ENCODE results near the gene ULBP2.
"Not testable (repeated sequence)": the region's sequence is repeated elsewhere in the genome, so short reads cannot be mapped to it uniquely, and the experiment has no call there.

The ULBP2 gene

DNA sequence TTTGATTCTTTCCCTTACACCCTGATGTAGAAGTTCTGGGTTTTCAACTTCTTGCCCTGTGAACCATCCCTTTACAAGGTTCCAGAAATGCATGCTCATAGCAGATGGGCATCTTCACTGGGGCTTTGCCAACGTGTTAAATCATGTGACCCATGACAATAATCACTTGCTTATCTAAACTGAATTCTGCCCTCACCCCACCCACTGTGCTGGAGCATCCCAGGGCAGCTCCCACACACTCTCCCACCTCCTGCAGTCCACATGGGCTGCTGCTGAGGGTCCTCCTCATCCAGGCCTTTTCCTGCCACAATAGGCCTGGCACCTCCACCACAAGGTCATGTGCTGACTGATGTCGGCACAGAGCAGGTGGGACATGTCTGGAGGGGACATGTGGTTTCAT is 26.2 kb downstream of the ULBP2 start:
- H3K36me3 ChIP-seq (ENCODE audit: control insufficient read depth, insufficient read depth, low read length); H3K9me3 ChIP-seq (ENCODE audit: control insufficient read depth, insufficient read depth, low read length); H3K4me1 ChIP-seq (ENCODE audit: control insufficient read depth, insufficient read depth, low read length); H3K9ac ChIP-seq (ENCODE audit: low read depth, low read length); H3K4me3 ChIP-seq (ENCODE audit: low read depth, low read length): not testable (repeated sequence)
- peaks cover 97% of the 10 kb centered on the region for H3K27me3 ChIP-seq (ENCODE audit: control insufficient read depth, insufficient read depth, low read length)

DNA sequence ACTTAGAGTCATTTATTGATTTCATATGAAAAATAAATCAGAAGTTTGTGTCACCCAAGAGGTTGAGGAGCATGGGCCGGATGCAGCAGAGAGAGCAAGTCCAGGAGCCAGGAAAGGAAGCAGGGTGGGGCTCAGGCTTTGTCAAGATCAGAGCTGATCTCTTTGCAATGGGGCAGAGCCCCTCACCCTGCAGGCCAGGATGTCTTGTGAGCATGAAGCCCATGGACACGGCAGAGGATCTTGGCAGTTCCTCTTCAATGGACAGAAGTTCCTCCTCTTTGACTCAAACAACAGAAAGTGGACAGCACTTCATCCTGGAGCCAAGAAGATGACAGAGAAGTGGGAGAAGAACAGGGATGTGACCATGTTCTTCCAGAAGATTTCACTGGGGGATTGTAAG is 27.1 kb downstream of the ULBP2 start:
- H3K36me3 ChIP-seq (ENCODE audit: control insufficient read depth, insufficient read depth, low read length); H3K4me1 ChIP-seq (ENCODE audit: control insufficient read depth, insufficient read depth, low read length); H3K4me3 ChIP-seq (ENCODE audit: low read depth, low read length); H3K9ac ChIP-seq (ENCODE audit: low read depth, low read length); H3K9me3 ChIP-seq (ENCODE audit: control insufficient read depth, insufficient read depth, low read length): not testable (repeated sequence)
- peaks cover 96% of the 10 kb centered on the region for H3K27me3 ChIP-seq (ENCODE audit: control insufficient read depth, insufficient read depth, low read length)

- Histone ChIP-seq H3K4me1 (ENCODE audit: control insufficient read depth, insufficient read depth, low read length) (no peaks in the 10 kb centered on the region), H3K9ac (ENCODE audit: low read depth, low read length) (no peak overlapping the region), H3K4me3 (ENCODE audit: low read depth, low read length) (no peak overlapping the region), H3K27me3 (ENCODE audit: control insufficient read depth, insufficient read depth, low read length) (peaks cover 96% of the 10 kb centered on the region), H3K36me3 (ENCODE audit: control insufficient read depth, insufficient read depth, low read length) (no peaks in the 10 kb centered on the region), H3K9me3 (ENCODE audit: control insufficient read depth, insufficient read depth, low read length) (no peaks in the 10 kb centered on the region)
These were observed 27.8 kb downstream of the ULBP2 start for GRCh38 chr6:149969635-149970034.

DNA sequence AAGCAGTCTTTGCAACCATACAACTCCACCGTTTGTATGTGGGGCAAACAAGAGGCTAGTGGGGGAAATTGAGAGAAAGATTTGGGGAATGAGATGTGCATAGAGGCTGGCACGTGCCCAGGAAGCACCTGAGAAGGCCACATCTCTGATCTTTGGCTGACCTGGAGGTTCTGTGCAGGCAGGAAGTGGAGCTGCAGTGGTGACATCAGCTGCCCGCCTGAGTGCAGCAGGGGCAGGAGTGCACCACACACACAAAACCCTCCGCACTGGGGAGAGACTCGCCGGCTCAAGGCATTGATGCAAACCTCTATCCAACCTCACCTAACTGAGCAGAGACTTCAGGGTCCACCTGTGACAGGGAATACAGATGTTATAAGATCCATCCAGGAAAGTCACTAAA is 32.6 kb downstream of the ULBP2 start:
- peaks cover 96% of the 10 kb centered on the region for H3K27me3 ChIP-seq (ENCODE audit: control insufficient read depth, insufficient read depth, low read length)
- not testable (repeated sequence) for H3K36me3 ChIP-seq (ENCODE audit: control insufficient read depth, insufficient read depth, low read length); H3K9ac ChIP-seq (ENCODE audit: low read depth, low read length); H3K4me1 ChIP-seq (ENCODE audit: control insufficient read depth, insufficient read depth, low read length); H3K4me3 ChIP-seq (ENCODE audit: low read depth, low read length); H3K9me3 ChIP-seq (ENCODE audit: control insufficient read depth, insufficient read depth, low read length)

- Histone ChIP-seq H3K4me1 (ENCODE audit: control insufficient read depth, insufficient read depth, low read length) (no peaks in the 10 kb centered on the region), H3K9ac (ENCODE audit: low read depth, low read length) (no peak overlapping the region), H3K27me3 (ENCODE audit: control insufficient read depth, insufficient read depth, low read length) (peaks cover 96% of the 10 kb centered on the region), H3K4me3 (ENCODE audit: low read depth, low read length) (no peak overlapping the region), H3K9me3 (ENCODE audit: control insufficient read depth, insufficient read depth, low read length) (no peaks in the 10 kb centered on the region), H3K36me3 (ENCODE audit: control insufficient read depth, insufficient read depth, low read length) (no peaks in the 10 kb centered on the region)
These were observed 33.0 kb downstream of the ULBP2 start for GRCh38 chr6:149974825-149975224.

DNA sequence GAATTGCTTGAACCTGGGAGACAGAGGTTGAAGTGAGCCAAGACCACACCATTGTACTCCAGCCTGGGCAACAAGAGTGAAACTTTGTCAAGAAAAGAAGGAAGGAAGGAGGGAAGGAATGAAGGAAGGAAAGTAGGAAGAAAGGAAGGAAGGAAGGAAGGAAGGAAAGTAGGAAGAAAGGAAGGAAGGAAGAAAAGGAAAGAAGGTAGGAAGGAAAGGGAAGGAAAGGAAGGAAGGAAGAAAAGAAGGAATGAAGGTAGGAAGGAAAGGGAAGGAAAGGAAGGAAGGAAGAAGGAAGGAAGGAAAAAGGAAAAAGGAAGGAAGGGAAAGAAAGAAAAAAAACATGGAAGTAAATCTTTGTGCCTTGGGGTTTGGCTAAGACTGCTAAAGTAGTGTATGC is 33.6 kb downstream of the ULBP2 start:
- no peak overlapping the region for H3K4me3 ChIP-seq (ENCODE audit: low read depth, low read length)
- H3K36me3 ChIP-seq (ENCODE audit: control insufficient read depth, insufficient read depth, low read length), result no peaks in the 10 kb centered on the region
- no peaks in the 10 kb centered on the region for H3K9me3 ChIP-seq (ENCODE audit: control insufficient read depth, insufficient read depth, low read length)
- no peaks in the 10 kb centered on the region for H3K4me1 ChIP-seq (ENCODE audit: control insufficient read depth, insufficient read depth, low read length)
- H3K9ac ChIP-seq (ENCODE audit: low read depth, low read length), result no peak overlapping the region
- H3K27me3 ChIP-seq (ENCODE audit: control insufficient read depth, insufficient read depth, low read length), result peaks cover 91% of the 10 kb centered on the region

DNA sequence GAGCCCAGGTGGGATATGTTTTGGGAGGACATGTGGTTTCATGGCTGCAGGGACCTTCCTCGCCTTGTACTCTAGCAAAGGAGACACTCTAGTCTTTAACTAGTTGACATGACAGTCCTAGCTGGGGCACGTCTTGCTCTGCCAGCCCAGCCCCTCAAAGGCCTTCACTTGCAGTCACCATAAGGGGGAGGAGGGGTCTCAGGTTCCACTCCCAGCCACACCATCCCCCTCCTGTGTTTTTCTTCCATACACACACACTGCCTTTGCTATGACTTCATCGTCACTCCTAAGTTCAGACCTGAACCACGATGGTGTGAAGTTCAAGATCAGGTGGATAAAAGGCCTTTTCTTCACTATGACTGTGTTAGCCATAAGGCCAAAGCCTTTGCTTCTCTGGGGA is 35.4 kb downstream of the ULBP2 start:
- peaks cover 89% of the 10 kb centered on the region for H3K27me3 ChIP-seq (ENCODE audit: control insufficient read depth, insufficient read depth, low read length)
- no peaks in the 10 kb centered on the region for H3K9me3 ChIP-seq (ENCODE audit: control insufficient read depth, insufficient read depth, low read length)
- H3K4me1 ChIP-seq (ENCODE audit: control insufficient read depth, insufficient read depth, low read length), result no peaks in the 10 kb centered on the region
- H3K36me3 ChIP-seq (ENCODE audit: control insufficient read depth, insufficient read depth, low read length), result no peaks in the 10 kb centered on the region
- no peak overlapping the region for H3K4me3 ChIP-seq (ENCODE audit: low read depth, low read length)
- no peak overlapping the region for H3K9ac ChIP-seq (ENCODE audit: low read depth, low read length)

GRCh38 chr6:149978610-149979009 is 36.8 kb downstream of the ULBP2 start:
- H3K36me3 ChIP-seq (ENCODE audit: control insufficient read depth, insufficient read depth, low read length), result no peaks in the 10 kb centered on the region
- no peaks in the 10 kb centered on the region for H3K9me3 ChIP-seq (ENCODE audit: control insufficient read depth, insufficient read depth, low read length)
- H3K27me3 ChIP-seq (ENCODE audit: control insufficient read depth, insufficient read depth, low read length), result peaks cover 89% of the 10 kb centered on the region
- no peak overlapping the region for H3K4me3 ChIP-seq (ENCODE audit: low read depth, low read length)
- no peaks in the 10 kb centered on the region for H3K4me1 ChIP-seq (ENCODE audit: control insufficient read depth, insufficient read depth, low read length)
- H3K9ac ChIP-seq (ENCODE audit: low read depth, low read length), result no peak overlapping the region

GRCh38 chr6:149979293-149979692 is 37.5 kb downstream of the ULBP2 start:
- no peaks in the 10 kb centered on the region for H3K36me3 ChIP-seq (ENCODE audit: control insufficient read depth, insufficient read depth, low read length)
- H3K9ac ChIP-seq (ENCODE audit: low read depth, low read length), result no peak overlapping the region
- no peaks in the 10 kb centered on the region for H3K9me3 ChIP-seq (ENCODE audit: control insufficient read depth, insufficient read depth, low read length)
- no peaks in the 10 kb centered on the region for H3K4me1 ChIP-seq (ENCODE audit: control insufficient read depth, insufficient read depth, low read length)
- H3K4me3 ChIP-seq (ENCODE audit: low read depth, low read length), result no peak overlapping the region
- peaks cover 82% of the 10 kb centered on the region for H3K27me3 ChIP-seq (ENCODE audit: control insufficient read depth, insufficient read depth, low read length)

- Histone ChIP-seq H3K36me3 (ENCODE audit: control insufficient read depth, insufficient read depth, low read length) (no peaks in the 10 kb centered on the region), H3K9me3 (ENCODE audit: control insufficient read depth, insufficient read depth, low read length) (no peaks in the 10 kb centered on the region), H3K4me3 (ENCODE audit: low read depth, low read length) (no peak overlapping the region), H3K4me1 (ENCODE audit: control insufficient read depth, insufficient read depth, low read length) (no peaks in the 10 kb centered on the region), H3K9ac (ENCODE audit: low read depth, low read length) (no peak overlapping the region), H3K27me3 (ENCODE audit: control insufficient read depth, insufficient read depth, low read length) (peaks cover 82% of the 10 kb centered on the region)
These were observed 41.3 kb downstream of the ULBP2 start for GRCh38 chr6:149983145-149983544.

DNA sequence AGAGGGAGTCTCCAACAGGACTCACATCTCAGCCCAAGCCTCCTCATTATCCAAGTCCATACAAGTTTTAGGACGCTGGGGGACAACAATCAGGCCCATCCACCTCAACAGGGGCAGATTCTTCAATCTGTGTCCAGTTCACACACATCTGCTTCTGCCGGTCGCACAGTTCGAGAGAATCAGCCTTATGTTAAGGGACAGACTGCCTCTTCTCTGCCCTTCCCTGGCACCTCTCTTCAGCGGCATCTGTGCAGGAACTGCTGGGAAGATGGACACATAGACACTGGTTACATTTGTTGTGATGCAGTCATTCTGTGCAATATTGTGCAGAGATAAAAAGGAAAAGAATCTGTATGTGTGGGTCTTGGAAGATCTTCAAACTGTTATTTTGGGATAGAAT is 43.0 kb downstream of the ULBP2 start:
- H3K9me3 ChIP-seq (ENCODE audit: control insufficient read depth, insufficient read depth, low read length), result no peaks in the 10 kb centered on the region
- H3K4me3 ChIP-seq (ENCODE audit: low read depth, low read length), result no peak overlapping the region
- peaks cover 82% of the 10 kb centered on the region for H3K27me3 ChIP-seq (ENCODE audit: control insufficient read depth, insufficient read depth, low read length)
- no peak overlapping the region for H3K9ac ChIP-seq (ENCODE audit: low read depth, low read length)
- H3K4me1 ChIP-seq (ENCODE audit: control insufficient read depth, insufficient read depth, low read length), result no peaks in the 10 kb centered on the region
- no peaks in the 10 kb centered on the region for H3K36me3 ChIP-seq (ENCODE audit: control insufficient read depth, insufficient read depth, low read length)

GRCh38 chr6:149985481-149985937 is 43.7 kb downstream of the ULBP2 start:
- Histone ChIP-seq H3K36me3 (ENCODE audit: control insufficient read depth, insufficient read depth, low read length) (no peaks in the 10 kb centered on the region), H3K4me1 (ENCODE audit: control insufficient read depth, insufficient read depth, low read length) (no peaks in the 10 kb centered on the region), H3K27me3 (ENCODE audit: control insufficient read depth, insufficient read depth, low read length) (peaks cover 88% of the 10 kb centered on the region), H3K4me3 (ENCODE audit: low read depth, low read length) (no peak overlapping the region), H3K9ac (ENCODE audit: low read depth, low read length) (no peak overlapping the region), H3K9me3 (ENCODE audit: control insufficient read depth, insufficient read depth, low read length) (no peaks in the 10 kb centered on the region)

- peaks cover 92% of the 10 kb centered on the region for H3K27me3 ChIP-seq (ENCODE audit: control insufficient read depth, insufficient read depth, low read length)
- H3K4me1 ChIP-seq (ENCODE audit: control insufficient read depth, insufficient read depth, low read length), result peaks cover 2% of the 10 kb centered on the region
- no peak overlapping the region for H3K4me3 ChIP-seq (ENCODE audit: low read depth, low read length)
These were observed 45.8 kb downstream of the ULBP2 start for GRCh38 chr6:149987602-149988107.

More at GRCh38 chr6:149987602-149988107, 45.8 kb downstream of the ULBP2 start:
- Histone ChIP-seq H3K36me3 (ENCODE audit: control insufficient read depth, insufficient read depth, low read length) (no peaks in the 10 kb centered on the region), H3K9me3 (ENCODE audit: control insufficient read depth, insufficient read depth, low read length) (no peaks in the 10 kb centered on the region), H3K9ac (ENCODE audit: low read depth, low read length) (no peak overlapping the region)
